ENCODE measurements around the gene KANSL3.

DNA sequence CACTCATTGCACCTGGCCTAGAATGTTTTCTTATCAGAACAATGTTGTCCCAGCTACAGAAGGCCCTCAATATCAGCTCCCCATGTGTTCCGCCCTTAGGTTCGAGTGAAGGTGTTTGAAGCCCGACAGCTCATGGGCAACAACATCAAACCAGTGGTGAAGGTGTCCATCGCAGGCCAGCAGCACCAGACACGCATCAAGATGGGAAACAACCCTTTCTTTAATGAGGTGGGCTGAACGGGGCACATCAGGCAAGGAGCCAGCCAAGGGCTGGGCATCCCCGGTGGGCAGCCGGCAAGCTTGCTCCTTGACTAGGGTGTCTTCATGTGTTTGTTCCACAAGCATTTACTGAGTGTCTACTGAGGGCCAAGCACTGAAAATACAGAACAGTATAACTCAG lies 13.7 kb upstream of the KANSL3 start:
- TF ChIP-seq, protein P1, sequence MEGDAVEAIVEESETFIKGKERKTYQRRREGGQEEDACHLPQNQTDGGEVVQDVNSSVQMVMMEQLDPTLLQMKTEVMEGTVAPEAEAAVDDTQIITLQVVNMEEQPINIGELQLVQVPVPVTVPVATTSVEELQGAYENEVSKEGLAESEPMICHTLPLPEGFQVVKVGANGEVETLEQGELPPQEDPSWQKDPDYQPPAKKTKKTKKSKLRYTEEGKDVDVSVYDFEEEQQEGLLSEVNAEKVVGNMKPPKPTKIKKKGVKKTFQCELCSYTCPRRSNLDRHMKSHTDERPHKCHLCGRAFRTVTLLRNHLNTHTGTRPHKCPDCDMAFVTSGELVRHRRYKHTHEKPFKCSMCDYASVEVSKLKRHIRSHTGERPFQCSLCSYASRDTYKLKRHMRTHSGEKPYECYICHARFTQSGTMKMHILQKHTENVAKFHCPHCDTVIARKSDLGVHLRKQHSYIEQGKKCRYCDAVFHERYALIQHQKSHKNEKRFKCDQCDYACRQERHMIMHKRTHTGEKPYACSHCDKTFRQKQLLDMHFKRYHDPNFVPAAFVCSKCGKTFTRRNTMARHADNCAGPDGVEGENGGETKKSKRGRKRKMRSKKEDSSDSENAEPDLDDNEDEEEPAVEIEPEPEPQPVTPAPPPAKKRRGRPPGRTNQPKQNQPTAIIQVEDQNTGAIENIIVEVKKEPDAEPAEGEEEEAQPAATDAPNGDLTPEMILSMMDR (IDR thresholded peaks at IDR 0.05), result no peak
- TF ChIP-seq POLR2A (IDR thresholded peaks at IDR 0.05), result no peak

Measured in adrenal gland (tissue), 5 donors.